HepG2 (cell line): ENCODE measurements around the gene TEK. TPM values are rescaled to one million over a fixed set of nuclear protein-coding genes. Genes with fewer than 3 reads are reported as not detected.

Experiments
- ARID5B ChIP-seq: IDR thresholded peaks from 2 replicates; pipeline ENCODE4 v1.4.0; 2020; ENCODE audit warnings: mild to moderate bottlenecking, missing genetic modification reagents
- BCL6 ChIP-seq: IDR thresholded peaks from 2 replicates; pipeline ENCODE4 v1.6.1; 2016; ENCODE audit warnings: missing genetic modification reagents, missing compliant biosample characterization
- CBX2 ChIP-seq, 2 experiments: fragments of 200-600 bp in 1 of 2; sonication (generic); formaldehyde crosslinking in 1 of 2; IDR thresholded peaks; 2 replicates each; pipeline versions ENCODE4 v1.7.0 to v1.8.1; 2018 to 2022; ENCODE audit warnings: low read depth in 2 of 2, low read length in 1 of 2, mild to moderate bottlenecking in 1 of 2, missing genetic modification reagents in 1 of 2
- ELF3 ChIP-seq: IDR thresholded peaks from 2 replicates; pipeline ENCODE4 v1.6.1; 2016; ENCODE audit warnings: missing genetic modification reagents, missing compliant biosample characterization
- FIP1L1 ChIP-seq: fragments of 200-400 bp; formaldehyde crosslinking; IDR thresholded peaks from 2 replicates; pipeline ENCODE4 v1.6.1; 2018; ENCODE audit warnings: low read depth, mild to moderate bottlenecking, low read length, moderate library complexity, borderline replicate concordance; ENCODE audit not compliant: insufficient read depth
- HIVEP1 ChIP-seq: sonication (generic); formaldehyde crosslinking; IDR thresholded peaks from 2 replicates; pipeline ENCODE4 v1.4.0; 2020; ENCODE audit warnings: mild to moderate bottlenecking, missing genetic modification reagents
- KDM2A ChIP-seq: sonication (generic); formaldehyde crosslinking; IDR thresholded peaks from 2 replicates; pipeline ENCODE4 v1.4.0; 2020; ENCODE audit warnings: low read depth, missing genetic modification reagents, borderline replicate concordance
- MLX ChIP-seq: IDR thresholded peaks from 2 replicates; pipeline ENCODE4 v1.6.1; 2016
- MYPOP ChIP-seq: sonication (generic); formaldehyde crosslinking; IDR thresholded peaks from 2 replicates; pipeline ENCODE4 v1.8.1; 2023; ENCODE audit warnings: mild to moderate bottlenecking, moderate library complexity, missing genetic modification reagents
- SOX5 ChIP-seq: IDR thresholded peaks from 2 replicates; pipeline ENCODE4 v1.6.1; 2016; ENCODE audit warnings: borderline replicate concordance
- TBX3 ChIP-seq: fragments of 450-650 bp; IDR thresholded peaks from 2 replicates; pipeline ENCODE4 v1.6.1; 2017; ENCODE audit warnings: antibody characterized with exemption, mild to moderate bottlenecking, inconsistent platforms, borderline replicate concordance
- ZBED4 ChIP-seq: sonication (generic); formaldehyde crosslinking; IDR thresholded peaks from 2 replicates; pipeline ENCODE4 v1.4.0; 2020; ENCODE audit warnings: missing genetic modification reagents, borderline replicate concordance
- ZEB1 ChIP-seq: IDR thresholded peaks from 2 replicates; pipeline ENCODE4 v1.6.1; 2012; ENCODE audit warnings: mild to moderate bottlenecking, low read depth, inconsistent platforms; ENCODE audit not compliant: insufficient replicate concordance
- ZNF280D ChIP-seq: sonication (generic); formaldehyde crosslinking; IDR thresholded peaks from 2 replicates; pipeline ENCODE4 v1.5.1; 2020; ENCODE audit warnings: mild to moderate bottlenecking, missing genetic modification reagents
- ZNF546 ChIP-seq: sonication (generic); formaldehyde crosslinking; conservative IDR thresholded peaks from 2 replicates; pipeline ENCODE4 v1.8.1; 2023; ENCODE audit warnings: mild to moderate bottlenecking, missing genetic modification reagents
- ZNF737 ChIP-seq: sonication (generic); formaldehyde crosslinking; IDR thresholded peaks from 2 replicates; pipeline ENCODE4 v1.5.0; 2020; ENCODE audit warnings: missing genetic modification reagents, mild to moderate bottlenecking, borderline replicate concordance
- ZNF772 ChIP-seq: sonication (generic); formaldehyde crosslinking; IDR thresholded peaks from 2 replicates; pipeline ENCODE4 v1.5.0; 2020; ENCODE audit warnings: mild to moderate bottlenecking, missing genetic modification reagents
- polyA plus RNA-seq, 8 experiments: library from polyadenylated mRNA; depleted of rRNA in 3 of 8; stranded (reverse) in 7 of 8; unstranded in 1 of 8; fragments of >200 nt; fragmentation: Illumina TruSeq in 4 of 8; extraction: Trizol in 4 of 8; gene quantifications; 2 replicates each; pipeline versions ENCODE4 v1.2.1 to v1.2.3, GENCODE V29; 2011 to 2016; ENCODE audit warnings: low read depth in 4 of 8, missing spikeins in 1 of 8, mixed read lengths in 1 of 8; ENCODE audit not compliant: insufficient read depth in 1 of 8
- total RNA-seq, 5 experiments: library from RNA; depleted of rRNA; stranded (reverse); fragments of >200 nt; fragmentation: Illumina TruSeq; extraction: Trizol; gene quantifications; 2 replicates each; pipeline ENCODE4 v1.2.3, GENCODE V29; 2016; ENCODE audit warnings: low read depth in 1 of 5

The TEK gene
- total and polyA plus RNA-seq, 2 of the 13 experiments (the other 11 are each of a cell fraction or from before 2014, with no cell fraction given), result not detected

- TF ChIP-seq MLX (peak; percentile 58; the same call in 1 of the 2 replicates), HIVEP1 (CRISPR knock-in tag) (no peak), FIP1L1 (no peak), ZBED4 (CRISPR knock-in tag) (no peak), ZNF280D (CRISPR knock-in tag) (no peak), MYPOP (no peak), KDM2A (CRISPR knock-in tag) (no peak), TBX3 (0 out of 2 replicates have a peak, but pooled peaks have one; percentile 12), ZNF772 (no peak), ZNF546 (CRISPR knock-in tag) (no peak), BCL6 (peak; percentile 46), CBX2 (IDR thresholded peaks at IDR 0.05; ENCODE audit: low read depth, low read length) (no peak), CBX2 (CRISPR knock-in tag; IDR thresholded peaks at IDR 0.05; ENCODE audit: low read depth) (no peak), ELF3 (CRISPR knock-in tag) (no peak), ZEB1 (no peak), ARID5B (CRISPR knock-in tag) (peak; percentile 52; the same call in 1 of the 2 replicates), ZNF737 (no peak), SOX5 (peak; percentile 79; the same call in 1 of the 2 replicates)
Measured at GRCh38 chr9:27065288-27065687, 43.7 kb upstream of the TEK start (continued).
